ENCODE measurements around the gene ERF.
A peak's percentile ranks its signal among the peaks of the same experiment; 100 is the strongest.

ERF gene

DNA sequence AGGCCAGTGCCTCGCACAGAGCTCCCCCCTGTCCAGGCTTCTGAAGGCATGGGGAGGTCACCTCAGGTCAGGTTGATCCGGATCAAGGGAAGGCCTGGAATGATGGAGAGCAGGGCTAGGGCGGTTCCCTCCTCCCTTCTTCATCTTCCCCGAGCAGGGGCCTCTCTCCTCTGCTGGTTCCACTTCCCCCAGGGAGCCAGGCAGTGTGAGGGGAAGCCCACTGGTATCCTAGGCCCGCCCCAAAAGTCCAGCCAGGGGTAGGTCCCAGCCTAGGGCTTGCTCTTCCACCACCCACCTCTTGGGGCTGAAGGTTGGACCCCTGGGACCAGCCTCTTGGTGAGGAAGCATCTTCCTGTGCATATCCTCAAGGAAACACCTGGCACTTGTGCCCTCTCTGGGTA lies 30.6 kb upstream of the ERF start:
- TF ChIP-seq ZNF384 (IDR thresholded peaks at IDR 0.05) = no peak
- TF ChIP-seq ELF4 (IDR thresholded peaks at IDR 0.05) = no peak
- TF ChIP-seq NFRKB (IDR thresholded peaks at IDR 0.05) = no peak
- no peak for TF ChIP-seq ARNT (IDR thresholded peaks at IDR 0.05)
- POLR2A ChIA-PET = interaction anchor here (0.8 kb wide), 1 partner anchor 38 kb away, joined by 8 read pairs; no protein-coding TSS in a partner anchor
- DNase-seq (ENCODE audit: extremely low spot score) = no peak
- CTCF ChIA-PET = interaction anchor here (0.9 kb wide), 1 partner anchor 51 kb away, joined by 3 read pairs; no protein-coding TSS in a partner anchor

DNA sequence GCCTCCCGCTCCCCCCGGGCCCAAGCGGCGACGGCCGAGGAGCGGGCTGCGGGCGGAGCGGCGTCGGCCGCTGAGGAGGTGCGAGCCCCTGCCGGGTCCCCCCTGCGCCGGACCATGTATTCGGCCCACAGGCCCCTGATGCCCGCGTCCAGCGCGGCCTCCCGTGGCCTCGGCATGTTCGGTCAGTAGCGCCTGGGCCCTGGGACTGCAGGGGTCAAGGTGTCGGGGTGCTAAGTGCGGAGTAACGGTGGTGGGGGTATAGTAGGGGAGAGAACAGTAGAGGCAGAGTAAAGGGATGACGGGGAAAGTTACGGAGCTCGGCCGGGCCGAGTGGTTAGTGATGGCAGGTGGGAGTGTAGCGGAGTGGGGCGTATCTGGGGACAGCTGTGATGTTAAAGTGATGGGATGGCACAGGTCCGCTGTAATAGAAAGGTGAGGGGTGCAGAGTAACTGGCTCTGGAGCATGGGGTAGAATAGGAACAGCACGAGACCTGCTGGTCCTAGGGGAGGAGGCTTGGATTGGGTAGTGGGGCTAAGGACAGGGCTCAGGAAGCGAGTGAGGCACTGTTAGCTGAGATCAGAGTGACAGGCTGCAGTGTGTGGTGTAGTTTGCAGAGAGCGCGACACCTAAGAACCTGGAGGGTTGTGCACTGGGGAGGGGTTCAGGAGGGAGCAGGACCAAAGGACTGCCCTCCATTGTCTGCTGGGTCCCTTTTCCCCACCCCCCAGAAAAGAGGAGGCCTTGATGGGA lies 29.8 kb upstream of the ERF start:
- ChIA-PET POLR2A (interaction anchor here (0.8 kb wide), 1 partner anchor 38 kb away, joined by 8 read pairs; no protein-coding TSS in a partner anchor), CTCF (interaction anchor here (0.9 kb wide), 1 partner anchor 52 kb away, joined by 3 read pairs; no protein-coding TSS in a partner anchor)
- no peak for DNase-seq (ENCODE audit: extremely low spot score)
- no peak for TF ChIP-seq ELF4 (IDR thresholded peaks at IDR 0.05)
- TF ChIP-seq, protein P1, sequence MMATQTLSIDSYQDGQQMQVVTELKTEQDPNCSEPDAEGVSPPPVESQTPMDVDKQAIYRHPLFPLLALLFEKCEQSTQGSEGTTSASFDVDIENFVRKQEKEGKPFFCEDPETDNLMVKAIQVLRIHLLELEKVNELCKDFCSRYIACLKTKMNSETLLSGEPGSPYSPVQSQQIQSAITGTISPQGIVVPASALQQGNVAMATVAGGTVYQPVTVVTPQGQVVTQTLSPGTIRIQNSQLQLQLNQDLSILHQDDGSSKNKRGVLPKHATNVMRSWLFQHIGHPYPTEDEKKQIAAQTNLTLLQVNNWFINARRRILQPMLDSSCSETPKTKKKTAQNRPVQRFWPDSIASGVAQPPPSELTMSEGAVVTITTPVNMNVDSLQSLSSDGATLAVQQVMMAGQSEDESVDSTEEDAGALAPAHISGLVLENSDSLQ (IDR thresholded peaks at IDR 0.05) = peak; percentile 45; the same call in 1 of the 2 replicates

DNA sequence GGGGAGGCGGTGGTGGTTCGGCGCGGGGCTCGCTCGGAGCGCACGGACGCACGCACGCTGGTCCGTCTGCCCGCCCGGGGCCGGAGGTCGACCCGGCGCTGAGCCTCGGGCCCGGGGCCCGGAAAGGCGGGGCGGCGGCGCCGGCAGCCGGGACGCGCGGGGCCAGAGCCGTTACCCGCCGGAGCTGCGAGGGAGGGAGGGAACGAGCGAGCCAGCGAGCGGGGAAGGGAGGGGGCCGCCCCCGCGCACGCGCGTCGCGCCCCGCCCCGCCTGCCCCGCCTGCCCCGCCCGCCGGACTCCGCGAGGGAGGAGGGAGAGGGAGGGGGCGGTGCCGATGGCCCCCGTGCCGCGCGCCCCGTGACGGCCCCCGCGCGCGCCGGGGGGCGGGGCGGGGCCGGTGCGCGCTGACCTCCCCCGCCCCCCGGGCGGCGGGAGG lies 29.2 kb upstream of the ERF start:
- peak; percentile 87 for DNase-seq (ENCODE audit: extremely low spot score)
- ChIA-PET POLR2A (no interaction called here), CTCF (no interaction called here)
- TF ChIP-seq, protein P1 (IDR thresholded peaks at IDR 0.05) = no peak
- TF ChIP-seq SP1 (IDR thresholded peaks at IDR 0.05) (no peak), ZNF384 (IDR thresholded peaks at IDR 0.05) (no peak), NFRKB (IDR thresholded peaks at IDR 0.05) (no peak), LEF1 (IDR thresholded peaks at IDR 0.05; ENCODE audit: borderline replicate concordance) (no peak), ARNT (IDR thresholded peaks at IDR 0.05) (no peak), HDGF (IDR thresholded peaks at IDR 0.05; ENCODE audit: borderline replicate concordance) (no peak), FOXM1 (IDR thresholded peaks at IDR 0.05; ENCODE audit: borderline replicate concordance) (0 out of 2 replicates have a peak, but pooled peaks have one; percentile 25), CTBP1 (IDR thresholded peaks at IDR 0.05; ENCODE audit: borderline replicate concordance) (no peak)

- CTCF ChIA-PET = interaction anchor here (0.8 to 1.0 kb wide), 2 partner anchors 39 to 691 kb away, joined by 3 read pairs; no protein-coding TSS in a partner anchor
- POLR2A ChIA-PET = interaction anchor here (0.7 to 6.3 kb wide), 3 partner anchors 19 to 39 kb away, joined by 3 to 140 read pairs (median 3); partner anchors contain the start of genes GSK3A and PAFAH1B3
- peak; percentile 91 for DNase-seq (ENCODE audit: extremely low spot score)
- TF ChIP-seq, protein P1 (IDR thresholded peaks at IDR 0.05) = peak; percentile 75
- no peak for TF ChIP-seq LEF1 (IDR thresholded peaks at IDR 0.05; ENCODE audit: borderline replicate concordance)
- no peak for TF ChIP-seq TARDBP (IDR thresholded peaks at IDR 0.05)
- no peak for TF ChIP-seq FOXA1 (IDR thresholded peaks at IDR 0.05)
These were observed 28.5 kb upstream of the ERF start for GRCh38 chr19:42283188-42284065.

DNA sequence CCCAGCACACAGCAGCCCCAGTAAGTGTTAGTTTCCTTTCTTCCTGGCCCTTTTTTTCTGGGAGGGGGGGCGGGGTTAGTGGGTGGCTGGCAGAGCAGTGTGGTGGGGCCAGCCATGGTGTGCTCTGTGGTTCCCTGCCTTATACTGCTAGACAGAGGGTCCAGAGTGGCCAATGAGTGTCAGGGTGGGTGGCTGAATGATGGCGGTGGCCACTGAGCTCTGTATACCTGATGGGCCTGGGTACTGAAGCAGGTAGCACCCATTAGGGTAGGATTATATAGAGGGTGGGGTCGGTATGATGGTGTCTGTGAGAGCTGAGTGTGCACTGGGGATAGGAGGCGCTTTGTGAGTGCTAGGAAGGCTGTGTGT lies 27.9 kb upstream of the ERF start:
- DNase-seq (ENCODE audit: extremely low spot score) = no peak
- ChIA-PET POLR2A (interaction anchor here (0.7 to 6.3 kb wide), 4 partner anchors 20 to 38 kb away, joined by 3 to 140 read pairs (median 6); partner anchors contain the start of genes GSK3A and PAFAH1B3), CTCF (interaction anchor here (0.6 to 1.0 kb wide), 4 partner anchors 29 to 691 kb away, joined by 3 read pairs; no protein-coding TSS in a partner anchor)
- TF ChIP-seq ZNF384 (IDR thresholded peaks at IDR 0.05) = no peak
- TF ChIP-seq HDGF (IDR thresholded peaks at IDR 0.05; ENCODE audit: borderline replicate concordance) = no peak
- no peak for TF ChIP-seq L3MBTL2 (conservative IDR thresholded peaks at IDR 0.05)

GRCh38 chr19:42281827-42282762 lies 27.2 kb upstream of the ERF start:
- POLR2A ChIA-PET = interaction anchor here (0.8 to 6.3 kb wide), 6 partner anchors 21 to 115 kb away, joined by 3 to 140 read pairs (median 6); partner anchors contain the start of genes GSK3A, PAFAH1B3 and PRR19
- TF ChIP-seq HDGF (IDR thresholded peaks at IDR 0.05; ENCODE audit: borderline replicate concordance) = no peak
- no peak for TF ChIP-seq L3MBTL2 (conservative IDR thresholded peaks at IDR 0.05)
- TF ChIP-seq NFRKB (IDR thresholded peaks at IDR 0.05) = no peak
- TF ChIP-seq BHLHE40 (IDR thresholded peaks at IDR 0.05; ENCODE audit: borderline replicate concordance) = no peak
- TF ChIP-seq LEF1 (IDR thresholded peaks at IDR 0.05; ENCODE audit: borderline replicate concordance) = no peak
- no peak for TF ChIP-seq TARDBP (IDR thresholded peaks at IDR 0.05)
- no peak for TF ChIP-seq CTBP1 (IDR thresholded peaks at IDR 0.05; ENCODE audit: borderline replicate concordance)
- no peak for TF ChIP-seq ELF4 (IDR thresholded peaks at IDR 0.05)

More at GRCh38 chr19:42281827-42282762, 27.2 kb upstream of the ERF start:
- CTCF ChIA-PET = interaction anchor here (0.6 to 1.2 kb wide), 5 partner anchors 30 to 692 kb away, joined by 3 read pairs; no protein-coding TSS in a partner anchor
- DNase-seq (ENCODE audit: extremely low spot score) = no peak
